Astrocyte of the hippocampus (primary cell): ENCODE results near the gene ATG13.

Source experiments
- DNase-seq: peaks from one replicate; pipeline ENCODE4 v3.0.0; 2011; ENCODE audit warnings: low read depth, low spot score

Gene ATG13

GRCh38 chr11:46722566-46723358 is 105.4 kb downstream of the ATG13 start:
- no peak for DNase-seq

- no peak for DNase-seq
Observed at GRCh38 chr11:46723359-46723680, 106.0 kb downstream of the ATG13 start.

- peak; percentile 27 for DNase-seq
Observed at GRCh38 chr11:46724088-46724487, 106.7 kb downstream of the ATG13 start.
